Stimulated activated CD4-positive, alpha-beta T cell treated with anti-CD3 and anti-CD28 coated beads, Interleukin-15, amount 100 ng/mL, for 1 hour (primary cell): ENCODE measurements around the gene CNN3.

Source experiments
- DNase-seq, 2 donors: peaks; one replicate each; pipeline ENCODE4 v3.0.0-alpha.2; 2020; ENCODE audit warnings: low read depth in 1 of 2, low spot score in 1 of 2

The CNN3 gene

DNA sequence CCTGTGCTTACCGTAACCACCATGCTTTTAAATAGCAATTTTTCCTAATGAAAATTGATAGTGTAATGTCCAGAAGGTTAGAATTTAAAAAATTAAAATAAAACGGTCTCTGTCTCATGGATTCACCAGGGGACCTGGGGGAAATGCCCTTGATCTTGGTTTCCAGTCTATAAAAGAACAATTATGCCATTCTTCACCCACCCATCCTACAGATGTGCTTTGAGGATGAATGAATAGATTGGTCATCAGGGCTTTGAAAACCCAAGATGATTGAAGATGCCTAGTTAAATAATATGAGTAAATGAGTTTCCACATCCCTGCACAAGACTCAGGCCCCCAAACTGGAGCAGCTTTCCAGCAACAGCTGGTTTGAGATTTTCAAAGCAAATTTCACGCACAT lies 38.7 kb downstream of the CNN3 start:
- no peak for DNase-seq

DNA sequence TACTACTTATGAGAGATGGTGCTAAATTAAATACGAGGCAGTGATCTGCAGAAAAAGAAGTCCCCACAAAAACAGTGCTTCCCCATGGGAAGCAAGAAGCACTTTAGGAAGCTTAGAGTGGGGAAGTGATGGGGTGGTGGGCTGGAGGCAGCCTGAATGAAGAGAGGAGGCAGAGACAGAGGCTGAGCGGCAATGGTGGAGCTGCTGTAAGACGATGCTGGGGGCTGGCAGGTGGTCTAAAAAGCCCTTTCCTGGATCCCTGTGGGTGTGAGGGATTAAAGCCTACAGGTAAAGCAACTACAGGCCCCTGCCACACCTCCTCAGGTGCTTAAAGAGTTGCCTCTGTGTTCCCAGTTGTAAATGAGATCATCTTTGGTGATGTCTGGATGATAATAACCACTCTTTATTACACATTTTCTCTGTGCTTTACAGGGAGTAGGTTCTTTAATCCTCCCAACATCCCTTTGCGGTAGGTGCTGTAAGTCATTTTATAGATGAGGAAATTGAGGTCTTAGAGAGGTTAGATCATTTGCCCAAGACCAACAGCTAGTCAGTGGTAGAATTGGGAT lies 39.2 kb downstream of the CNN3 start:
- no peak for DNase-seq

DNA sequence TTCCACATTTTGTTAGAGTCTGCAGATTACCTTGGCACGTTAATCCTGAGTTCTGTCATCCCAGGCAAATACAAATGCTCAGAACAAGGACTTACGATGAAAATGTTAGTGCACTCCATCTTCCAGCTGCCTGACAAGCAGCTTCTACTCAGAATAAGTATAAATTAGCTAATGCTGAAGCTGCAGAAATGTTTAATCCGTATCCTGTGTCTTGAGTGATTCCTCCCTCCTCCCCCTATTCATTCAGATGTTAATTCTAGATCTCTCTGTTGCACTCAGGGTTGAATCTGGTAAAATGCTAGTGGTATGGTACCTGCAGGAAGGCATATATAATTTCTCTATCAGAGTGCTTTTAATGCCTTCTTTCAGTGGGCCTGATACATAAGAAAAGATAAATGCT lies 39.8 kb downstream of the CNN3 start:
- DNase-seq, result no peak

DNA sequence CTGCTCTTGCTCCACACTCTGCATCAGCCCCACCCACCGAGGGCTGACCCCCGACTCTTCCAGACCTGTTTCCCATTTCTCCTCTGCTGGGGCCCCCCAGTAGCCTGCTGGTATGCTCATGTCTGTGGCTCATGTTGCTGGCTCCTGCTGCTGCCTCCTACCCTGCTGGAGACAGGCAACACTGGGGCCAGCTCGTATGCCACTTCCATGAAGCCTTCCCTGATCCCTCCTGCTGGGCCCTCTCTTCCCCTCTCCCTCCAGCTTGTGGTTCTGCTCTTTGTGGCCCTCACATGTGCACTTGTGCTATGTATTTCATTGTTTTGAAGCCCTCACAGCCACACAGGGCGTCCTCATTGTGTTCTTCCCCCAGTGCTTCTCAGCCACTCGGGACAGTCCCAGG lies 40.5 kb downstream of the CNN3 start:
- no peak for DNase-seq

DNA sequence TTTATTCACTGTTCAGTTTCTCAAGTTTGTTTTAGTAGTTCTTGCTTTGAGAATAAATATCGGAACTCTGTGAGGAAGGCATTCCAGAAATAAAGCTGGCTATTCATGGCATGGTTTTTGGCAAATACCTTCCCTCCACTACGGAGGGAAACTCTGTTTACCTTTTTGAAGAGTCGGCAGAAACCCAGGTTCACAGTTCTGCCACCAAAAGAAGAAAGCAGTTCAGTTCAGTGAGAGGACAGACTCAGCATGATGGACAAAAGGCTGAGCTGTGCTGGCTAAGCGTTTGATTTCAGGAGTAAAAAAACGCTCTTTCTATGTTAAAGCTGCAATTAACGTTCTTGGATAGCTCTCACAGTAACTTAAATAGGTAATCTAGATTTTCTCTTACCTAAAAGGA lies 42.4 kb downstream of the CNN3 start:
- DNase-seq, result no peak

DNA sequence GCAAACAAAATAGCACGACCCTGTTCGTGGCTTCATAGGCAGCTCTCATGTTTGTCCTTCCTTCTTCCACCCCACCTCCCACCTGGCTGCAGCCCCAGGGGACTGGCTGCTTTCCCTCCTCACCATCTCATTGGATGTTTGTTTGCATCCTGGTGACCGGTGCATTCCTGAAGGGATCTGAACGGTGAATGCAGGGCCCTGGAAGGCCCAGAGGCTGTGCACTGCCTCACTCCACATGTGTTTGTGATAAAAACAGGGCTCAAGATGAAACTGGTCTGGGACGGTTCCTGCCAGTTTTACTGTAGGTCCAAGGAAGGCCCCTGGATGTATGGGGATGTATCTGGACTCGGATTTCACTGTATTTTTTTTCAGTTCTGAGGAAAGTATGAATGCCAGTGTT lies 42.8 kb downstream of the CNN3 start:
- DNase-seq, result no peak

DNA sequence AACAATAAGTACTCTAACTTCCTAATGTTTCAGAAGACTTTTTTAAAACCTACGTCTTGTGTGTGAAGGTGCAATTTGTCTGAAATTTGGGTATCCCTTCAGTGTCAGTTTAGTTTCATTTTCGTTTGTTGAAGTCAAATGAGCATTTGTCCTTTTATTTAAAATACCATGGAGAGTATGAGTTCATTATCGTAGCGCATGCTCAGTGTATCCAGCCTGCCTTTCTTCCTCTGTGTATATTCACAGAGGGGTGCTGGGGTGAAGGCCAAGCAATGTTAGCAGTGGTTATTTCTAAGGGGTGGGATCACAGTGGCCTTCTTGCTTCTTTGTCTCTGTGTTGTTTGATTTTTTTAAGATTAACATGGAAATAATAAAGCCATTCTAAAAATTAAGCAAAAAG lies 43.2 kb downstream of the CNN3 start:
- DNase-seq, result no peak

DNA sequence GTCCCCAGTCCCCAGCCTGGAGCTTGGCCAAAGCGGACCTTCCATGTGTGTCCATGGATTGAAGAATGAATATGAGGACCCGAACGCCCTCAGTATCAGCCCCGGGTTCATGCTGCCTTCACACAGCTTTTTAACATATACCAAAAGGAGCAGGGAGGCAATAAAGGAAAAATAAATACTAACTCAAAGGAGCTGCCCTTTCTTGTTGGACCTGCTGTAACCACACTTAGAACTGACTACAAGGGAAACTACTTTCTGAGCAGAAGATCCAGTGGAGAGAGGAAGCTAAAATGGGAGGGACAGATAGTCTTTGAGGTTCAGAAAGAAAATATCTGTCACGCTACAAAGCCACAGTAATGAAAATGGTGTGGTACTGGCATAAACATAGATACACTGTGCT lies 48.6 kb downstream of the CNN3 start:
- DNase-seq, result no peak

DNA sequence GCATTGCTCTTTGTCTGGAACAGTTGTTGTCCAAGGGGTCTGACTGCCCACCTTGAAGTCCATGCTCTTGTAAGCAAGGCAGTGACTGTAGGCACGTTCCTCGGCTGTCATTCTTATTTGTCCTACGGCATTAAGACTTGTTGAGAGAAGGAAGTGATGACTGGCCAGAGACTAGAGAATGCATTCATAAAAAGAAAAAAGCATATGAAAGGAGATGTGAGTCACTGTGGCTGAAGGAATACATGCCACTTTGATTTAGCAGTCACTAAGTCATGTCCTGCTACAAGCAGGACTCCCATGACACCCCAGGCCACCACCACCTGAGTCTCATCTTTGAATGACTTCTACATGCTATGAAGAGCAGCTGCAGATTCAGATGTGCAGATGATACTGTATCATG lies 50.5 kb downstream of the CNN3 start:
- DNase-seq, result no peak

DNA sequence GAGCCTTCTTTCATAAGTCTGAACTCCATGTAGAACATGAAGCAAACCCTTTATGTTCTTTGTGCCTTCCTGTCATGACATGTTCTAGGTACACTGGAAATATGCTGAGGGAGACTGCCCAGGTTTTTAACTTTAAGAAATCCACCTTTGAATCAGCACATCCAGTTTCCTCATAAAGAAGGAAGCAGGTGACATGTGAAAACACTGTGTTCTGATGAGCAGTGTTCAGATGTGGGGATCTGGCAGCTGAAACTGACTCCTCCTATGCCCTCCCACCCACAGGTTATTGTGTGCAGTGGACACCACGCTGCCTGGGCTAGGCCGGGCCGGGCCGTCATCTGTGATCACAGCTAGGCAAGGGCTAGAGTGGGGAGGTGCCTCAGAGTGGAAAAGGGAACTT lies 51.1 kb downstream of the CNN3 start:
- DNase-seq, result no peak

DNA sequence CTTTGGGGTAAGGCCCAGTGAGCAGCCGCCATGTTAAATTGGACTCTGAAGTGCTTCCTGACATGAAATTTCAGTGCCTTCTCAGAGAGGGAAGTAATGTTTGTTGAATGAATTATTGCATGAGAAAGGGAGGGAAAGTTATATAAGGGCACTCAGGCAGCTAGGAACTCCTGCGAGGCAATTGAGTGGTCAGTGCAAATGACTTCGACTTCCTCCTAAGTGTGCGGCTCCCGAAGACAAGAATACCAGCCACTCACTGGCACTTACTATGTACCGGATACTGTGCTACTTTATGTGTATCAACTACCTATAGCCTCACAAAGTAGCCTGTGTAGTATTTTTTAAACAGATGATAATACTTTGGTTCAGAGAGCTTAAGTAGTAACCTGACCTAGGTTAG lies 52.5 kb downstream of the CNN3 start:
- DNase-seq, result no peak

DNA sequence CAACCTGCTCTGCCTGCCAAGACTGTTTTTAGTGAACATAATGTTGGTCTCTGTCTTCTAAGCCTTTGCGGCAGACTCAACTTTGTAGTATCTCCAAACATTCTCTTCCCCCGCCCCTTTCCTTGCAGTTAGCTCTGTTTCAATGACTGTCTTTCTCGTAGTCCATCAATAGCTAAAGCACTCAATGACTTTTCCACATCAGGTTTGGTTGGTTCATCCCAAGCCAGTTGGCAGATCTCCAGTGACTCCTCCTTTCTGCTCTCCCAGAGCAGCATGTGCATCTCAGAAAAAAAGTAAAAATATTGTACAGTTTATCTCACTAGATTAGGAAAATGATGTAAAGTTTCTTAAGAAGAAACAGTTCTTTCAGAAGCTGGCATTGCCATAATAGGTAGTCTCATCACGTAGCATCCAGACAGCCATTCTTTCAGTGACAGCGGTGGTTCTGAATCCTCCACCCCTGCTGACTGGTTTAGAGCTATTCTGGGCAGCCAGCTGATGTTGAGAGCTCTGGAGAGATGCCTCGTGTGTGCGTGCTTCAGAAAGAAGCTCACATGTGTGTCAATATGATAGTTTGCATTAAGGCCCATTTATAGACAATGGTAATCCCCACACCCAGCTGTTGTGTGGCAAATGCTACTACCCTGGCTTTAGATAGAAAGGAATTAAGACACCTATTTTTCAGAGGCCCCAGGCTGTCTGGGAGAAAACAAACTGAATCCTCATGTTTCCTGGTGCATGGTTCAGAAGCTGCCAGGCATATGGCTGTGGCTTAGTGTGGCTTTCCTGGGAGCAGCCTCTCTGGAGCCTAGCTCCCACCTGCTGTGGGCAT lies 53.2 kb downstream of the CNN3 start:
- no peak for DNase-seq

DNA sequence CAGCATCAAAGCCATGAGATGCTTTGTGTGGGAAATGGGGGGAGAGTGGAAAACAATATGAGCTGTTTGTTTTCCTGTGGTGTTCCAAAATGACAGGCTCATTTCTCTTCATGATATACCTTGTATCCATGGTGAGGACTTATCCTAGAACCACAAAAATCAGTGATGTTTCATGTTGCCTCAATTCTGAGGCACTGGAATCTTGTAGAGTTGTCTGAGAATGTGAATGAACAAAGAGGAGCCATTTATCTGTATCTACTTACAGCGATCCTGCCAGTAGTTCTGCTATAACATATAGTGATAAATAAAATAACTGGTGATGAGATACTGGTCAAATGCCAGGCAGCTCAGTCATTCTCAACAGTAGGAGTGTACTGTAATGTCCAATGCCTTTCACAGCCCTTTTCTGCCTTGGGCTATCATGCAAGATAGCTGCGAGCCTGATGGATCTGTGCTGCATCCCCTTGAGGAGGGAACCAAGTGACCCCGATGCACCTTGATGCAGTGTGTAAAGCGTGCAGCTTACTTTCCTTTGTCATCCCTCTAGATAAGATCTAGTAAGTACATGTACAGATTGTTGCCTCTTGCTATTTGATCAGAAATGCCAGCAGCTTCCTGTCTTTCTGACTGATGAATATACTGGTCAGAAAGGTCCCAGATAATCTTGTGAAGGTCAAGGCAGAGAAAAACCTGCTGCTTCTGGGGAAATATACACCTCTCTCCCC lies 54.0 kb downstream of the CNN3 start:
- no peak for DNase-seq

DNA sequence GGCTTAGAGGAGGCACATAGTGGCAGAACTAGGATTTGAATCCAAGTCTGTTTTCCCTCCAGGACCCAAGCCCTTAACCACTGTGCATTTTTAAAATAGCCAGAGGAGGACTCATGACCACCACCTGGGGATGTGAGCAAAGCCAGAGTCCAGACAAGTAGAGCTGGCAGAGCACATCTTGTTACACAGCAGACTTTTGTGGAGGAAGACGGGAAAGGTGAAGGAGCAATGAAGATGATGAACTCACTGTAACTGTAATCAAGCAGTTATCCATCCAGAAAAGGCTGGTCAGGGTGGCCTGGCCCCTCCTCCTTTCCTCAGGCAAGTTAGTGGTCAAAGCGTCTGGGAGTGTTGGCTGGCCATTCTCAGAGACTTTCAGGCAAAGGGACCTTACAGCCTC lies 55.9 kb downstream of the CNN3 start:
- no peak for DNase-seq

DNA sequence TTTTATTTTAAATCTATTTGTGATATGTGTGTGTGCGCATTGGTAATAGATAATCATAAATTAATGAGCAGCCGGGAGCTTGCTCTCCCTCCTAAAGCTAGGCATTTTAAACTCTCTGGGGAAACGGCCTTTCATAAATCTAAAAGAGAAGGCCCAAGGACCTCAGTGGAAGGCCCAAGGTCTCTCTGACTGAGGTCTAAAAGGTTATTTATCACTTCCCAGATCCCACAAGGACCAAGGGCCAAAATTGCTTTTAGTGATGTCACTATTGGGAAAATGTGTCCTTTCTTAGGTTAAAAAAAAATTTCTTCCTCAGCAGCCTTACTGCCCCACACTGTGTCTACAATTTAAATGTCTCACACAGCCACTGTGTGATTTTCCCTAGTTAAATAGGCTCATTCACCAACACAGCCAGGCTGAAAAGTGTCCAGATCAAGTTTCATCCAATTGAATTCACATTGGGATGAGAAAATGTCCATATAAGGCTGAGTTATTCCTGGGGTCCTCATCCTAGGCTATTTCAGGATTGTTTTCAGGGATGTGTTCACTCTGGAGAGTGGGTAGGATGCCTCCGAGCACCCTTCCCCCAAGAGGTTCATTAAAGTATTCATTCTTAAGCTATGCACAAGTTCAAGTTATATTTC lies 60.6 kb downstream of the CNN3 start:
- no peak for DNase-seq

DNA sequence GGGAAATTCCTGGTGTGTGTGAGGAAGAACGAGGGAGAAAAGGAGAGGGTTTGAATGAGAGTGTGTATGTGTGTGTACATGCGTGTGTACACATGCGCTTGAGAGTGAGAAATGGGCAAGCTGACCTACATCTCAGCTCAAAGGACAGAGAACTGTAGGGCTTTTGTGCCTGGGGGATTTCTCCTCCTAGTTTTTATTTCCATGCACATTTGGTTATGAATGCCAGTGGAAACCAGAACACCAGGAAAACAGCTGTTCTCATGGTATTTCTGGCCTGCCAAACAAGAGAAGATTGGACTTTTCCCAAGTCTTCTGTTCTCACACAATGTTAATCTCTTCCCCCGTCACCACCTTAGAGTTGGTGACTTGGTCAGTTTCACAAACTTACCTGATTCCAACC lies 61.5 kb downstream of the CNN3 start:
- DNase-seq, result no peak

DNA sequence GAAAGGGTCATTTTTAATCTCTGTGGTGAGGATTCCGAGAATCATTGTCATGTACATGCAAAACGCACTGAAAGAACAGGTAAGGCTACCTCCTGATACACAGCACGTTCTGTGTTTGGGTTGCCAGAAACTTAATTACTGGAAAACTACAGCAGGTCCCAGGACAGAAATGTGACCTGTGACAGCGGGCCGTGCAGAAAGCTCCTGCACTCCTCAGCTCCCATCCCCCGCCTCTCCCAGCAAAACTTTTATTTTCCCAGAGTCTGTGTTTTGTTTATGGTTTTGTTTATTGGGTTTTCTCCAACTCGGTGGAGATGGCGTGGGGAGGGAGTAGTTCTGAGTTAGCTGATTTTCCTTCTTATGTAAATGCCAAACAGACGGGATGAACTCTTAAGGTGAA lies 62.1 kb downstream of the CNN3 start:
- no peak for DNase-seq

DNA sequence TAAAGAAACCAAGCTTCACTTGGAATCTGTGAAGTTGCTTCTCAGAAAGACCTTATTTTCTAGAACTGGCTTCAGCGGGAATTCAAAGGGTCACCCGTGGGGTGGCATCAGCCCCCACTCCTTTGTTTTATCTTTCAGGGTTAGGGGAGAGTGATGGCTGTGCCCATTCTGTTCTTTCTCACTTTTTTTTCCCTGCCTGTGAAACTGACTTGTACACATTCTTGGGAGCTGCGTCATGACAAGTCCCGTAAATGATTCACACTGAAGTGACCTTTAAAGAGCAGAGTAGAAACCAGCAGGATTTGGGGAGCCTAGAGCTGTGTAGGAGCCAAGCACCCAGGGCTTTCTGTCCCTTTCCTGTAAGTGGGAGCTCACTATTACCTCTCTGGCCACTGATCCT lies 63.0 kb downstream of the CNN3 start:
- no peak for DNase-seq

DNA sequence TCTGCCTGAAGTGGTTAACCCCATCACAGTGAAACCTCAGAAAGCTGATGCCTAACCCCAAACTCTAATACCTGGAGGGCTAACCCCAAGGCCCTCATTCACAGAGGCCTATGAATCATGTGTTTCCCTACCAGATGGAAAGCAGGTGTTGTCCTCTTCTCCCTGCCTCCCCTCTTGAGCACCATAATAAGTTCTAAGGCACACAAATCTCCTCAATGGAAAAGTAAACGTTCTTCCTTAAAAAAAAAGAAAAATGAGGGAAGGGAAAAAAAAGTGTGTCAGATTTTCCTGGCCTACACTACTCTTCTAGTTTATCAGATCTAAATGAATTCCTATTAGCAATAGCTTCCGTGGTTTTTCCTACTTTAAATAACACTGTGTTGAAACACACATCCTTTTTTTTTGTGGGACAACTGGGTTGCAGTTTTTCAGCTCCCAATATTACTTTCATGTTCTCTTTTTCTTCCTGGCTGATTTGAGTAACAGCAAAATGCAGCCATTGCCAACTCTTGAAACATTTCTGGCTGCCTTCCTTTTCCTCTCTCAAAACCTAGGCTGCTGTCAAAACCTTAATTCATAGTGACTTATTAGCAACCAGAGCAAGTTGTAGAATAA lies 63.5 kb downstream of the CNN3 start:
- no peak for DNase-seq

DNA sequence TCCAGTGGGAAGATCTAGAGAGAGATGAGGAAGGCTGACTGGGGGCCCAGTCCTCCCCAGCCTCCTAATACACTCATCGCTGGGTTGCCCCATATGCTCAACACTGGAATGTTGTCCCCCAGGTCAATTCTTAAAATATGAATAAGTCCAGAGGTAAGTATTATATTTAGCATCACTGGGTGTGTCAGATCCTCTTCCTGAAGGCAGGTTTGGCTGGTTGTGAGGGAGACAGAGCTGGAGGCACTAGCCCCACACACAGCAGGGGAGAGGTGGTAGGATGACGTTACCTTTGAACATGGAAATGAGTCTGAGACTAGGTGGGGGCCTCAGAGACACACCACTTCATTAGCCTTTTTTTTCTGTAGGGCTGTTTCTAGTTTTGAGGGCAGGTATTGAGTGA lies 64.2 kb downstream of the CNN3 start:
- DNase-seq, result no peak

DNA sequence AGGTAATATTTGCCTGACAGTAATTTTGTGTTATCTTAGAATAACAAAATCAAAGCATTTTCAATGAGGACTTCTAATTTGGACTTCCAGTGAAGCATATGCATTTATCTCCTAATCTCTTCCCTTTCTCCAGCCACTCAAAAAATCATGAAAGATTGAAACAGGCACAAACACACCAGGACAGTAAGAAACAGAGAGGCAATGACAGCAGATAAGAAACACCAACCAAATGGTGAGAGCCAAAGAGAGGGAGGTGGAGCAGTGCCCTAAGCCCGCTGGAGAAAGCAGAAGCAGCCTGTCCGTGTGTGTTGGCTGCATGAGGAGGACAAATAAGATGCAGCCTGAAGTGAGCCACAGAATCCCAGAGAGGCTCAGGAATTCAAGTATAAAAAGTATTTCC lies 67.7 kb downstream of the CNN3 start:
- DNase-seq, result no peak

DNA sequence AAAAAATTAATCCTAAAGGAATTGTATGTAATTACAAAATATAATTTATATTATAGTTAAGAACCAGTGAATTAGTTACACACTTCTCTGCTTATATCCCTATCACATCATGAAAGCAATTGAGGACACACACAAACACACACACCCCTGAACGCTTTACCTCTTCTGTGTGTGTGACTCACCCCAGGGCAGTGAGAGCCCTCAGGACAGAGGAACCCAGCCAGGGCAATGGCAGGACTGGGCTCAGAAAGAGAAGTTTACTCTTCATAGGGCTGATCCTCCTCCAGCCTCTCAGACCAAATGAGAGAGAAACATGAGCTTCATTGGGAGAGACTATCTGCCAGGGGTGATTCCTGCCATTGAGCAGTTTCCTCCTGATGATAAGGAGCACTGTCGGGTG lies 68.6 kb downstream of the CNN3 start:
- DNase-seq, result no peak
